ENCODE results near the gene SLFN14.
"Not testable (repeated sequence)": the region's sequence is repeated elsewhere in the genome, so short reads cannot be mapped to it uniquely, and the experiment has no call there.

The SLFN14 gene

GRCh38 chr17:35566968-35567367 lies 6.3 kb upstream of the SLFN14 start:
- TF ChIP-seq CTCF (IDR thresholded peaks at IDR 0.05; ENCODE audit: low read depth, low read length): no peak
- no peak for DNase-seq (ENCODE audit: low read depth in 2 of 2)
- H3K4me3 ChIP-seq (replicated peaks in 1 of 2; ENCODE audit: low read depth in 2 of 2, low read length in 2 of 2): no peak overlapping the region

- not testable (repeated sequence) for H3K4me3 ChIP-seq (replicated peaks in 1 of 2; ENCODE audit: low read depth in 2 of 2, low read length in 2 of 2); DNase-seq (ENCODE audit: low read depth in 2 of 2)
Observed at GRCh38 chr17:35563181-35563580, 2.6 kb upstream of the SLFN14 start.

- TF ChIP-seq CTCF (IDR thresholded peaks at IDR 0.05; ENCODE audit: low read depth, low read length): no peak
Observed at GRCh38 chr17:35559495-35560210, 966 bp downstream of the SLFN14 start.

GRCh38 chr17:35557353-35557752 lies 3.3 kb downstream of the SLFN14 start:
- H3K4me3 ChIP-seq (replicated peaks in 1 of 2; ENCODE audit: low read depth in 2 of 2, low read length in 2 of 2): no peak overlapping the region
- no peak for TF ChIP-seq CTCF (IDR thresholded peaks at IDR 0.05; ENCODE audit: low read depth, low read length)
- DNase-seq (ENCODE audit: low read depth in 2 of 2): no peak

More at GRCh38 chr17:35559495-35560210, 966 bp downstream of the SLFN14 start:
- no peak for DNase-seq (ENCODE audit: low read depth in 2 of 2)
- no peak overlapping the region for H3K4me3 ChIP-seq (replicated peaks in 1 of 2; ENCODE audit: low read depth in 2 of 2, low read length in 2 of 2)

- TF ChIP-seq CTCF (IDR thresholded peaks at IDR 0.05; ENCODE audit: low read depth, low read length): peak; percentile 14
- peak in 1 of 2 donors; percentile 4 for DNase-seq (ENCODE audit: low read depth in 2 of 2)
- no peak overlapping the region for H3K4me3 ChIP-seq (replicated peaks in 1 of 2; ENCODE audit: low read depth in 2 of 2, low read length in 2 of 2)
Observed at GRCh38 chr17:35555691-35556090, 4.9 kb downstream of the SLFN14 start.

- DNase-seq (ENCODE audit: low read depth in 2 of 2): no peak
- no peak for TF ChIP-seq CTCF (IDR thresholded peaks at IDR 0.05; ENCODE audit: low read depth, low read length)
- H3K4me3 ChIP-seq (replicated peaks in 1 of 2; ENCODE audit: low read depth in 2 of 2, low read length in 2 of 2): no peak overlapping the region
Observed at GRCh38 chr17:35554668-35555067, 6.0 kb downstream of the SLFN14 start.

- TF ChIP-seq CTCF (IDR thresholded peaks at IDR 0.05; ENCODE audit: low read depth, low read length): no peak
- H3K4me3 ChIP-seq (replicated peaks in 1 of 2; ENCODE audit: low read depth in 2 of 2, low read length in 2 of 2): no peak overlapping the region
- DNase-seq (ENCODE audit: low read depth in 2 of 2): no peak
Observed at GRCh38 chr17:35553310-35553709, 7.3 kb downstream of the SLFN14 start.
